ENCODE results near the gene ZCCHC4. TPM values are rescaled to one million over a fixed set of nuclear protein-coding genes. Genes with fewer than 3 reads are reported as not detected.
"Not testable (repeated sequence)": the region's sequence is repeated elsewhere in the genome, so short reads cannot be mapped to it uniquely, and the experiment has no call there.

ZCCHC4 gene
- total and polyA plus RNA-seq, 2 experiments from 2014 or later: 4.7 to 9.1 TPM

DNA sequence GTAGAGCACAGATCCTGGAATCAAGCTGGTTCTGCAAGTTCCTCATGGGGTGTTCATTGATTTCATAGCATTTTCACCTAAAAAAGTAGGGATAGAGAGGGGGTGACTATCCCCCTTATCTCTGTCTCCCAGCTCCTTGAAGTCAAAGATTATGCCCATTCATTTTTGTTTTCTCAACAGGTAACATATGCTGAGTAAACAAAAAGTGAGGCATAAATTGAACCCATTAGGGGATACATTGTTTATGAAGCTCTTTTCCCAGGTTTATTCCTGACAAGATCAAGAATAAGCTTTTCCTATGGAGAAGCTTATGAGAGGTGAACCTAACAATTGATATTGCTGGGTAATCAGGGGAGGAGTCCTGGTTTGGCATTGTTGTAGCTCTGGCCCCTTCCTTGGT, 55.3 kb downstream of the ZCCHC4 start:
- Histone ChIP-seq H3K4me2 (peak overlapping the region; percentile 55), H3K4me1 (ENCODE audit: insufficient read depth) (peaks cover 10% of the 10 kb centered on the region), H3K79me2 (no peaks in the 10 kb centered on the region), H3K27ac (peak overlapping the region; percentile 3), H3K4me3 (no peak overlapping the region), H3K27me3 (no peaks in the 10 kb centered on the region), H4K20me1 (ENCODE audit: insufficient read depth, poor library complexity, severe bottlenecking) (no peaks in the 10 kb centered on the region), H3K9me3 (ENCODE audit: low read depth) (no peaks in the 10 kb centered on the region), H3K36me3 (replicated peaks; ENCODE audit: insufficient read depth, low read depth) (no peaks in the 10 kb centered on the region), H3K9me2 (replicated peaks; ENCODE audit: insufficient read depth) (no peaks in the 10 kb centered on the region), H2AFZ (no peak overlapping the region)
- no peak for DNase-seq (ENCODE audit: low spot score)
- TF ChIP-seq EZH2 (IDR thresholded peaks at IDR 0.05; ENCODE audit: borderline replicate concordance) (no peak), EZH2phosphoT487 (IDR thresholded peaks at IDR 0.05; ENCODE audit: low read depth, severe bottlenecking, unreplicated experiment) (no peak)

DNA sequence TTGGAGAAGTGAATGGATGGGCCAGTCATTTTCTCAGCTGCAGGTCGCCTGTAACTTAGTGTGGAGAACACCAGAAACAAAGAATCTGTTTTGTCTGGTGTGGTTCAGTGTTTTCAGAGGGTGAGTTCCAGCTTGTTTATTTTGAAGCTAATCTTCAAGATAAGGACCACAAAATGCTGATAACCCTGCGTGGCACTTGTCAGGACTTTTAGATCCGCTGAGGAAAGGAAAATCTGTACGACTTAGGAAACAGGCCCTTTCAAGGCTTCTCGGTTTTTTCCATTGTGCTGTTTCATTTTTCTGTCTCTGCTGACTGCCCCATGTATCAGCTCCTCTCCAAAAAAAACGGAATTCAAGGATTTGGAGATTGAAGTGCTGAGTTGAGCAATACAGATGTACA, 55.7 kb downstream of the ZCCHC4 start:
- H3K4me2 ChIP-seq: peak overlapping the region; percentile 55
- H3K27me3 ChIP-seq: no peaks in the 10 kb centered on the region
- H3K9me3 ChIP-seq (ENCODE audit: low read depth): no peaks in the 10 kb centered on the region
- peak overlapping the region; percentile 3 for H3K27ac ChIP-seq
- peaks cover 10% of the 10 kb centered on the region for H3K4me1 ChIP-seq (ENCODE audit: insufficient read depth)
- H3K79me2 ChIP-seq: no peaks in the 10 kb centered on the region
- H3K36me3 ChIP-seq (replicated peaks; ENCODE audit: insufficient read depth, low read depth): no peaks in the 10 kb centered on the region
- H4K20me1 ChIP-seq (ENCODE audit: insufficient read depth, poor library complexity, severe bottlenecking): no peaks in the 10 kb centered on the region
- WGBS (ENCODE audit: low lambda C conversion rate, missing lambda C conversion rate): 21% methylated on average over 6 of the region's 6 CpGs
- no peak for DNase-seq (ENCODE audit: low spot score)
- H3K9me2 ChIP-seq (replicated peaks; ENCODE audit: insufficient read depth): no peaks in the 10 kb centered on the region
- no peak overlapping the region for H2AFZ ChIP-seq
- TF ChIP-seq, protein P1, sequence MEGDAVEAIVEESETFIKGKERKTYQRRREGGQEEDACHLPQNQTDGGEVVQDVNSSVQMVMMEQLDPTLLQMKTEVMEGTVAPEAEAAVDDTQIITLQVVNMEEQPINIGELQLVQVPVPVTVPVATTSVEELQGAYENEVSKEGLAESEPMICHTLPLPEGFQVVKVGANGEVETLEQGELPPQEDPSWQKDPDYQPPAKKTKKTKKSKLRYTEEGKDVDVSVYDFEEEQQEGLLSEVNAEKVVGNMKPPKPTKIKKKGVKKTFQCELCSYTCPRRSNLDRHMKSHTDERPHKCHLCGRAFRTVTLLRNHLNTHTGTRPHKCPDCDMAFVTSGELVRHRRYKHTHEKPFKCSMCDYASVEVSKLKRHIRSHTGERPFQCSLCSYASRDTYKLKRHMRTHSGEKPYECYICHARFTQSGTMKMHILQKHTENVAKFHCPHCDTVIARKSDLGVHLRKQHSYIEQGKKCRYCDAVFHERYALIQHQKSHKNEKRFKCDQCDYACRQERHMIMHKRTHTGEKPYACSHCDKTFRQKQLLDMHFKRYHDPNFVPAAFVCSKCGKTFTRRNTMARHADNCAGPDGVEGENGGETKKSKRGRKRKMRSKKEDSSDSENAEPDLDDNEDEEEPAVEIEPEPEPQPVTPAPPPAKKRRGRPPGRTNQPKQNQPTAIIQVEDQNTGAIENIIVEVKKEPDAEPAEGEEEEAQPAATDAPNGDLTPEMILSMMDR (IDR thresholded peaks at IDR 0.05; ENCODE audit: poor library complexity): no peak
- TF ChIP-seq EZH2phosphoT487 (IDR thresholded peaks at IDR 0.05; ENCODE audit: low read depth, severe bottlenecking, unreplicated experiment): no peak
- TF ChIP-seq EZH2 (IDR thresholded peaks at IDR 0.05; ENCODE audit: borderline replicate concordance): no peak
- no peak overlapping the region for H3K4me3 ChIP-seq

DNA sequence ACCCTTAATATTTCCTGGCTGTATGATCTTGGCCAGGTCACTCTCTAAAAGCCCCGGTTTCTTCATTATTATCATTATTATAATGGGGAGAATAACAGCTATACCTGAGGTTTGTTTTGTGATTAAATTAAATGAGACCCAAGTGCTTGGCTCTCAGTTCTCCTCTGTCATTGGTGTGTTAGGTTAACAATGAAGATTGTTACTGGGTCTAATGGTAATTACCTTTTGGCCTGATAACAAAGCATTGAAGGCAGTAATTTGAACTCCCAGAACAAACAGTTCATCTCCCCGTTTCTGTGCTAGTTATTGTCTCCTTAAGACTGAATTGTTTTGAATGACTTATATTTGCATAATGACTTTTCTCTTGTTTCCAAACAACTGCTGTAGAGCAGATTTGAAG, 57.7 kb downstream of the ZCCHC4 start:
- TF ChIP-seq EZH2phosphoT487 (IDR thresholded peaks at IDR 0.05; ENCODE audit: low read depth, severe bottlenecking, unreplicated experiment) (no peak), EZH2 (IDR thresholded peaks at IDR 0.05; ENCODE audit: borderline replicate concordance) (no peak)
- TF ChIP-seq, protein P1 (IDR thresholded peaks at IDR 0.05; ENCODE audit: poor library complexity): no peak
- Histone ChIP-seq H3K79me2 (no peaks in the 10 kb centered on the region), H3K27me3 (no peaks in the 10 kb centered on the region), H3K4me1 (ENCODE audit: insufficient read depth) (peaks cover 10% of the 10 kb centered on the region), H3K4me2 (no peak overlapping the region), H3K9me3 (ENCODE audit: low read depth) (no peaks in the 10 kb centered on the region), H3K9me2 (replicated peaks; ENCODE audit: insufficient read depth) (no peaks in the 10 kb centered on the region), H3K27ac (no peak overlapping the region), H3K4me3 (no peak overlapping the region), H3K36me3 (replicated peaks; ENCODE audit: insufficient read depth, low read depth) (no peaks in the 10 kb centered on the region), H2AFZ (no peak overlapping the region), H4K20me1 (ENCODE audit: insufficient read depth, poor library complexity, severe bottlenecking) (no peaks in the 10 kb centered on the region)
- 34% methylated on average over 2 of the region's 2 CpGs for WGBS (ENCODE audit: low lambda C conversion rate, missing lambda C conversion rate)
- DNase-seq (ENCODE audit: low spot score): no peak

DNA sequence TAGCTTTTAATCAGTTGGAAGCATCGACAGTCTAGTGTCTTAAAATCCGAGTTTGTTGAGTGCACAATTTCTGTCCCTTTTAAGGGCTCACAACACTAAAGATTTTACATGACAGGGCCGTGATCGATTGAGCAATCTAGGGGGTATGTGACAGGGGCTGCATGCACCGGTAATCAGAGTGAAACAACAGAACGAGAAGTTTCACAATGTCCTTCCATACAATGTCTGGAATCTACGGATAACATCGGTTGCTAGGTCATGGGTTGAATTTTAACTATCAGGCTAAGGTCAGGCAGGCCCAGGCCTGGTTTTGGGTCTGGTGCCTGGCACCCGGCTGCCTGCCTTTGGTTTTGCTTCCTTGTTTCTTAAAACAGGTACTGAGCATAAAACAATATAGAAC, 60.0 kb downstream of the ZCCHC4 start:
- H3K9me2 ChIP-seq (replicated peaks; ENCODE audit: insufficient read depth); H3K27ac ChIP-seq; DNase-seq (ENCODE audit: low spot score); H3K4me3 ChIP-seq; H3K36me3 ChIP-seq (replicated peaks; ENCODE audit: insufficient read depth, low read depth); H4K20me1 ChIP-seq (ENCODE audit: insufficient read depth, poor library complexity, severe bottlenecking); H3K79me2 ChIP-seq; H3K9me3 ChIP-seq (ENCODE audit: low read depth); H2AFZ ChIP-seq; H3K4me2 ChIP-seq; H3K27me3 ChIP-seq: not testable (repeated sequence)
- H3K4me1 ChIP-seq (ENCODE audit: insufficient read depth): peaks cover 10% of the 10 kb centered on the region
- 65% methylated on average over 9 of the region's 9 CpGs for WGBS (ENCODE audit: low lambda C conversion rate, missing lambda C conversion rate)
